ENCODE measurements around the gene C9orf50.

C9orf50 gene

DNA sequence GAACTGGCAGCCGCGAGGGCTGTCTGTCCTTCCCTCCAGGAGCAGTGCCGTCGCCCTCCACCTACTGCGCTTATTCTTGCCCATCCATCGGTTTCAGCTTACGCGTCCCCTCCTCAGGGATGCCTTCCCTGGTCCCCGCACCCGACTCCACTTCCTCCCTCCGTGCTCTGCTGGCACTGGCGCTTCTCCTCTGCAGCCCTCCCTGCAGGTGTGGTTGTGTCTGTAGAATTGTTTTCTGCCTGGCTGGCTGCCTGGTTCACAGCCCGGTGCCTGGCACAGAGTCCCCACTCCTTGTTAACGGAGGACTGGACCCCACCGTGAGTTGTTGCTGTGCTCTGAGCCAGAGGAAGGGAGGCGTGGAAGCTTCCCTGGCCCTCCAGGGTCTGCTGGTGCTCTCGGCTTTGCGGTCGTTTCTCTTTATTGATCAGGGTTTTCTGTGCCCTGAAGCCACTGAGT is 10.8 kb upstream of the C9orf50 start:
- no peak for TF ChIP-seq CTCF (IDR thresholded peaks at IDR 0.05; ENCODE audit: control insufficient read depth, extremely low read depth, insufficient read depth)
- H3K4me3 ChIP-seq (ENCODE audit: low read depth, low read length): no peak overlapping the region
- DNase-seq (ENCODE audit: low read depth): no peak

DNA sequence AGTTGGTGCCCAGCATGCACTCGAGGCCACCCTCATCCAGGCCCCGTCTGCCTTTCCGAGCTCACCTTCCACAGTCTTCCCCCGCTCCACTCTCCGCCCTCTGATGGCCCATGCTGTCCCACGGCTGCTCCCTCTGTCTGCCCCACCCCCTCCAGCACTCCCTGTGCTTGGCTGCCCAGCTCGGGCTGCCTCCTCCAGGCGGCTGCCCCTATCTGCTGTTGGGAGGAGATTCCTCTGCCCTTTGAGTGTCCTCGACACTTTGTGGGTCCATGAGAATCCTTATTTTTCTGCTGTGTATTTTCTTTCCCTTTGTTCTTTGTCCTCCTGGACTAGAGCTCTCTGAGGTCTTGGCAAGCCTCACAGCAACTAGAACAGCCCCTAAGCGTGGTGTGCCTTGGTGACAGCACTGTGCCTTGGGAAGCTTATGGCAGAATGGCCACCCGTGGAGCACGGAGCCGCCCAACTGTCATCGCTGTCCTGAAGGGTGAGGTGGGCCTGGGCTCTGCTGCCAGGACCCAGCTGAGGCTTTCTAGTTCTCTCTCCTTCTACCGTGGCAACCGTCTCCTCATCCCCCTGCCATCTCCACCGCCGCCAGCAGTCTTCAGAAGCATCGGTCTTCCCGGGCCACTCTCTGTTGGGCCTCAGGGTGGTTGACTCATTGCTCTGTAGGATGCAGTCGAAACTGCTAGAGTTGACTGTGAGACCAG is 10.2 kb upstream of the C9orf50 start:
- no peak for TF ChIP-seq CTCF (IDR thresholded peaks at IDR 0.05; ENCODE audit: control insufficient read depth, extremely low read depth, insufficient read depth)
- H3K4me3 ChIP-seq (ENCODE audit: low read depth, low read length): no peak overlapping the region
- no peak for DNase-seq (ENCODE audit: low read depth)

- no peak for DNase-seq (ENCODE audit: low read depth)
- no peak for TF ChIP-seq CTCF (IDR thresholded peaks at IDR 0.05; ENCODE audit: control insufficient read depth, extremely low read depth, insufficient read depth)
- no peak overlapping the region for H3K4me3 ChIP-seq (ENCODE audit: low read depth, low read length)
Measured at GRCh38 chr9:129629251-129629820, 8.4 kb upstream of the C9orf50 start.

- DNase-seq (ENCODE audit: low read depth): no peak
- no peak for TF ChIP-seq CTCF (IDR thresholded peaks at IDR 0.05; ENCODE audit: control insufficient read depth, extremely low read depth, insufficient read depth)
- H3K4me3 ChIP-seq (ENCODE audit: low read depth, low read length): no peak overlapping the region
Measured at GRCh38 chr9:129628709-129629108, 7.8 kb upstream of the C9orf50 start.

GRCh38 chr9:129627556-129628440 is 6.9 kb upstream of the C9orf50 start:
- no peak for TF ChIP-seq CTCF (IDR thresholded peaks at IDR 0.05; ENCODE audit: control insufficient read depth, extremely low read depth, insufficient read depth)
- DNase-seq (ENCODE audit: low read depth): no peak
- H3K4me3 ChIP-seq (ENCODE audit: low read depth, low read length): peak overlapping the region; percentile 98

DNA sequence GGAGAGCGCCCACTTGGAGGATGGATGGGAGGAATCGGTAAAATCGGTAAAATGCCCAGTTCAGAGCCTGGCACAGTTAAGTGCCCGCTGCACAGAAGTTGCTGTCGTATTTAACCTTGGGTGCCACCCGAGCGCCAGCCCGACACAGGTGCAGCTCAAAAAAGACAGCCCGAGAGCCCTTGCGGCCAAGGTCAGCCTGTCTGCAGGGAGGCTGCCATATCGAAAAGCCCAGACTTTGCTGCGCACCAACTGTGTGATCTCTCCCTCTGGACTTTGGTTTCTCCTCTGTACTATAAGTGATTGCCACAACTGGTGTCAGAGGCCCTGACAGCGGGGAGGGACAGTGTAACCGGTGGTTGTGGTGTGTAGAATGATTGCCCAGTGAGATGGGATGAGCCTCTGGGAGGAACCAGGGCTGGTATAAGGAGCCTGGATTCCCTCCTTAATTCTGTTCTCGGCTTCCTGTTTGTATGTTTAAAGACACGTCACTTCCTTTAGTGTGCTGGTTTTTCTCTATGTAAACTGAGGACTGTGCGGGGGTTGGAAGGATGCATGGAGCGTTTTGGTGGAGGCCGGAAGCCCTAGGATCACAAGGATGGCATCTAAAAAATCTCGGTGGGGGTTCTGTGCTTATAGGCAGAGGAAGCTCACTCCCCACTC is 5.9 kb upstream of the C9orf50 start:
- no peak for TF ChIP-seq CTCF (IDR thresholded peaks at IDR 0.05; ENCODE audit: control insufficient read depth, extremely low read depth, insufficient read depth)
- no peak for DNase-seq (ENCODE audit: low read depth)
- peak overlapping the region; percentile 98 for H3K4me3 ChIP-seq (ENCODE audit: low read depth, low read length)
